GM10847 (cell line): ENCODE results near the gene TMEFF2.

ENCODE experiments used
- POLR2A ChIP-seq: IDR thresholded peaks from 2 replicates; pipeline ENCODE4 v1.6.1; 2011; ENCODE audit not compliant: insufficient read length; ENCODE audit errors: extremely low read depth

Gene TMEFF2

DNA sequence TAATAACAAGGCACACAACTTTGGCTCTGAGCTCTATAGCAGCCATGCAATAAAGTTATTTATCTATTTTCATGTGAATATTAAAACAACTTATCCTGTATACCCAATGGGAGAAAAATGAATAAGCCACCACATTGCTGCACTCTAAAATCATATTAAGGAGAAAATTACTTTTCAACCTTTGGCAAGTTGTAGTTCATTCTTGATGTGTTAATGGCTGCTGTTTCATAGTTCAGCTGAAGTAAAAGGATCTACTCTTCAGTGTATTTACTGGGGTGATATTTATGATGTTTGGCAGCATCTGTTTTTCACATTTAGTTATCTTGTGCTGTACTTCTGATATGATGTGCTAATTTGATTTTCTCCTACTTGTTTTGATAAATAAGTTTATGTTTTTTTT is 71.8 kb downstream of the TMEFF2 start:
- no peak for TF ChIP-seq POLR2A

DNA sequence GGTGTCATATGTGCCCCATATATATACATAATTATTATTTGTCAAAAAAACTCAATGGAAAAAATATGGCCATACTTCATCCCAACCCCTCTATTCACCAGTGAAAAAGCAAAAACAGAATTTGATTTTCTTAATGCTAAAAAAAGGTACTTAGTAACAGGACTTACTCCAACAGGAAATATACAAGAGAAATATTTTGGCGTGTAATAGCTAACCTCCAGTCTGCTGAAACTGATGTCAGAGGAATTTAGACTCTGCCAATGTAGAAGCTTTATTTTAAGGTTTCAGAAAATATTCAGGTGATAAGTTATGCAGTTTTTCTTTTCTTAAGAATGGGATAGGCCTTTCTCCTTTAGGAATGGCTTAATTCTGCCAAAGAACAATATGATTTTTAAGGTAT is 72.6 kb downstream of the TMEFF2 start:
- no peak for TF ChIP-seq POLR2A

DNA sequence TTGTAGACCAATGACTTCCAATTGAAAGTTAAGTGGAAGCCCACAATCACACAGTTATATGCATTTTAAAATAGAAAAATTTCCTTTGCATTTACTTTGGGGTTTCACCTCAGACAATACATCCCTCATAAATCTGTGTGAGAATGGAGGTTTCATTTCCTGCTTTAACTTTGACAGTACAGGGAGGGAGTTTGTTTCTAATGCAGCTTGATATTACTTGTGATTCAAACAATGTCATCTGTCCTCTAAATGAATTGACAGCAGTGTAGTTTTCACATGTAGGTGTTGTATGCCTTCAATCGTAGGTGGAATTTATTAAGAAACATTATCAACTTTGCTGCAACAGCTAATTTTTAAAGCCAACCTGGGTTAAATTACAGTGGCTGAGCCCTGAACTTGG is 75.2 kb downstream of the TMEFF2 start:
- TF ChIP-seq POLR2A, result no peak

DNA sequence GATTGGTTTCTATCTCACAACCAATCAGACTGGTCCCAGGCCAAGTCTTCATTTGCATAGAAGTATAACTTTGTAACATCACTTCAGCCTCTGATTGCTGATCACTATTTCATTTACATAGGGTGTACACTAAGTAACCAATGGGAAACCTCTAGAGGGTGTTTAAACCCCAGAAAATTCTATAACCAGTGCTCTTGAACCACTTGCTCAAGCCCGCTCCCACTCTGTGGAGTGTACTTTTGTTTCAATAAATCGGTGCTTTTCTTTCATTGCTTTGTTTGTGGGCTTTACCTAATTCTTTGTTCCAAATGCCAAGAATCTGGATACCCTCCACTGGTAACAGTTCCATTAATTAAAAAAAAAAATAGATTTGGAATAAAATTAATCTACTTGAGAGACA is 77.0 kb downstream of the TMEFF2 start:
- no peak for TF ChIP-seq POLR2A

DNA sequence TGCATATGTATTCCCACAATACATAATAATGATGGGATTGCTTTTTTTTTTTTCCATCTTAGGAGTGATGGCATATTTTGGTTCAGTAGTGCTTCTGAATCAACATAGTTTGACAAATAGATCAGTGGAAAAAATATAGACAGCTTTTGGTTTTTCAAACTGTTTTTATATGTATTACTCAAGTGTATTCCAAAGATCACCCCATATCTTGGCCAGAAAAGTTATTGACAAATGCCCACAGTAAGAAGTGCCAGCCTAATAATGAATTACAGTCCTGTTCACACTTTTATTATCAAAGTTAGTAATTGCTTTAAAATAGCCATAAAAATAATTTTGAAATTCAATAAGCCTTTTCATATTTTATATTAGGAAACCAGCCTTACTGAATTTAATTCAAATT is 95.0 kb downstream of the TMEFF2 start:
- no peak for TF ChIP-seq POLR2A

DNA sequence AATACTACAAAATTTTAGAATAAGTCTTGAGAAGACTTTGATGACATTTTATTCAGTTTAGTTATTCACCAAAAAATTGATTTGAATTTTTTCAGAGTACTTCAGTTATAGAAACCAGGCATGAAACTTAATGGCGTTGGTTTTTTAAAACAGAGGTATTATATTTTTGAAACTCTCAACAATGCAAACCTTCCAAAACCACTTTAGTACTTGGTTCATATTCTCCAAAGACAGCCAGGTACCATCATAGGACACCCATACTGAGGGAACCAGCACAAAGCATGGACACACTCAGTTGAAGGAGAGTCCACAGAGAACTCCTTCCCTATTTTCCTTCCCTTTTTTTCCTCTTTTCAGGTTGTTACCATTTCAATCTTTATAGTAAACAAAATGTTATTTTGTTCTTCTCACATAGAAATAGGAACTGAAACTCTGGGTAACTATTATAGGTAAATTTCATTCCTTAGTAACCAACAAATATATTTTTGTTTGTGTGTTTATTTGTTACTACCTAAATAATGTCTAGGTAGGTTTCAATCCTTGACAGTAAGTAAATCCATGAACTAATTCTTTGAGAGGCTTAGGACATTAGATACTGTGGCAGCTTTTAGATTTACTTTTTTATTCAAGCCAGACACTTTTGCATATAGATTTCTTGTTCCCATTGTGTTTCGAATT is 95.8 kb downstream of the TMEFF2 start:
- no peak for TF ChIP-seq POLR2A

DNA sequence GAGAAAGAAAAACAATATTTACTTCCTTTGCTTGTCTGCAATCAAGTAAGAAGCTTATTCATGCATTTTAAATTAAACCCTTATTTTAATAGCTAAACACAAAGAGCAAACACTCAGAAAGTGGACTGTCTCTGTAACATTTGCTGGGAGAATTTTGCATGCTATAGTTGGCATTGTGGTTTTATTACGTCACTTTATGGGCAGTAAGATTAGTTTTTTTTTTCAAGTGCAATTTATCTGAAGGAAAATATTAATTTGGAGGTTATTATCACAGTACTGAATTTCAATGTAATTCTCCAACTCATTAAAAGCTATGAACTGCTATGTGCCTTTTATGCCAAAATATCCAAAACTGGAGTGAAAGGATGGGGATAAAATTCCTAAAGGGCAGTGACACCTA is 103.3 kb downstream of the TMEFF2 start:
- TF ChIP-seq POLR2A, result no peak

DNA sequence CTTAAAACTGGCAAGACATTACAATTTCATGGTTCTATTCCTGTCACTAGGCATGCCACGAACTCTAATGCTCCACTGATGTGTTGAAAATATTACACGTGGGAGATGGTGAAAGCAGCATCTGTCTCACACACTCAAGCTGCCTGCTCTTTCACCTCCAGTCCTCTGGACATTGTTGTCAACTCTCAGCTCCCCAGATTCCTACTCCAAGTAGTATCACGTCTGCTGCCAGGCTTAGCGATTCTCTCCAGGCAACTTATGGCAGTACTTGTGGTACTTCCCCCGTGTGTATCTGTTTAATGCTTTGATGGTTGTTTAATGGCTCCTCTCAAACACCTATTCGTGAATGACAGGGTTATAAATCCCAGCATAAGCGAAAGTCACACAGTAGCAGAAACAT is 103.8 kb downstream of the TMEFF2 start:
- TF ChIP-seq POLR2A, result no peak

DNA sequence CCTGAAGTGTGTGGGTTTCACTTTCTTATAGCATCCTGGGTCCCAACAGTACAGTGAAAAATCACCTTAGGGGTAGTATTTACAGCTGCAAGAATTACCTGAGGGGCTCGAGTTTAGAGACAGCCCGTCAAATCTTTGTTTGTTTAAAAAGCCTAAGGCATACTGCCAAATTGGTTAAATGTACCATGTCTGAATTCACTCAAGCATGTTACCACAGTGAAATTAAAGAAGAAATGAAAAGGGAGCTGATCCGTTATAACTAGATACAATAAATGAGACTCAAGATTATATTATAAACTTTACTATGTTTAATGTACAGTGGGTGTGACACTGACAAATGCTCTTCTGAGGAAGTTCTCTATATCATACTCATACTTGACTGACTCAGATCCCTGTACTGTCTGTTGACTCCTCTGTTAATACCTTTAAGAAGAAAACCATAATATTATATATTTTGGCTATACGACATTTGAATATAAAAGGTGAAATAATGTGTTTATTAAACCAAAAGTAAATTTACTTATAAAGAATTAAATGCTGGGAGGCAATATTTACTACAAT is 107.3 kb downstream of the TMEFF2 start:
- TF ChIP-seq POLR2A, result no peak

DNA sequence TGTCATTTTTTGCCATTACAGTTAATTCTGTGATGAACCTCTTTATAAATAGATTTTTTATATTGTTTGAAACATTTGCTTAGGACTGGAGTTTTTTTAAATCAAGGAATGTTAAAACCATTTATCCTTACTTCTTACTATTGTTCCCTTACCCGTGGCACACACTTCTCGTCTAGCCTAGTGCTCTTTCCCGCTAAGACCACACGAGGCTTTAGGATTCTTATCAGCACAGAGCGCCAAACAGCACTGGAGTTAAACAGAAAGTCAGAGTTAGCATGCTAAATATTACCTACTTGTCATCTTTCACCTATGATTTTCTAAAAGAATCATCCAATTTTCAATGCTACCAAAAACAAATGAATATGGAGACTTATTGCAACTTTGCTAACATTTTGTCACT is 112.6 kb downstream of the TMEFF2 start:
- no peak for TF ChIP-seq POLR2A

DNA sequence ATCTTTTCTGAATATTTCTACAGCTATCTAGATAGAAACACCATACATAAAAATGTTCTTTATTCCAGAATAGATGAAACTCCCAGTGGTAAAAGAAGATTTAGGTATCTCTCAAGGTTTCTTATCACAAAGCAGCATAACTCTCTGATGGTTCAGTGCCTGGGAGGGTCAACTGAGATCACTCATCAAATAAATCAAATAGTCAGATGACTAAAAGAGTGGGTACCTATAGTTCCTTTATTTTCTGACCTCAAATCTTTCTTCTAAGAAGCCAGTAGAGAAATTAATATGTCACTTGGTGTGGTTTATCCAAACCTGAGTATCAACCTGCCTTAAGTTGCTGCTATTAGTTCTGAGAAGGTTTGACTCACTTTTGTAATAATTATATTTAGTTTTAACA is 120.9 kb downstream of the TMEFF2 start:
- TF ChIP-seq POLR2A, result no peak

DNA sequence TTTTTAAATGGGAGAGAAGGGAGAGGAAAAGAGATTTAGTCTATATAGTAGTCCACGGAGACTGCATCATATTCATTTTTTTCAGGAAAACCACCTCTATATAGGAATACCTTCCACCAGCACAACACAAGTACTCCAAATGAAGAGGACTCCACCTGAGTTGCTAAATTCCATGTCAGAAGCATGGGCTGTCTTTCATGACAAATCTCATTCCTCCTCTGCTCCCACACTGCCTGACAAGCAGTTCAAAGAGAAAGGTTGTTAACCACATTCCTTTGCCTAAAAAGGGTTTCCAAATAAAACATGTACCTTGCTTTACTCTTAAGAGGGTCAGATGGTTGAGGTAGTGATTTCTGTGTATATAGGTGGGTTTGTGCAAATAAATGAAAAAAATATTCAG is 122.0 kb downstream of the TMEFF2 start:
- TF ChIP-seq POLR2A, result no peak

DNA sequence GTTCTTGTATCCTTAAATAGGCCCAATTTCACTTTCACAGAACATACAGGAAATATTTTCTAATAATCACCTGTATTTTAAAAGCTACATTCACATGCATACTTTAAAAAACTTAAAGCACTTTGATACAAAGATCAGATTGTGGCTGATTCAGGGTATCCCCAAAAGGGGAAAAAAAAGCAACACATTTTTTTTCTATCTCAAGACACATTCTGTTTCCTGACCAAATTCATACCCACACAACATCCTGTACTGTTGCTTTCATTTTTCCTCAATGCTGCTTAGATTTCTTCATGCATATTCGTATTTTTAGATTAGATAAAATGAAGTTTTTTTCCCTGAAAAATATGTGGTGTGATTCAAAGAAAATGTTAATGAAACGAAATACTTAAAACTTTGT is 122.5 kb downstream of the TMEFF2 start:
- no peak for TF ChIP-seq POLR2A

DNA sequence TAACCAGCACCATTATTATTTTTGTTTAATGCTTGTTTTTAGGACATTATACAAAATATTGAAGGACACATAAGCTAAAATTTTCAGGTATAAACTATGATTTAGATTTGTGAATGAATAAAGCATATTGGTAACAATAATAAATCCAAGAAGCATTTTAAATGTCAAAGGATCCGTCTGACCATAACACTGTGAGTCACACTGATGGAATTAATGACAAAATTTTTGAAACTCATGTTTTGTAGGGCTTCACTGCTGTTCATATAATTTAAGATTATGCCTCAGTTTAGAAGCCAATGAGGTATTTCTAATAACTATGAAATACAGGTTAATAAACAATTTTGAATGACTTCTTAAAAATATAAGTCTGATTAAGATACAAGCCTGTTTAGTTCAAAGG is 124.6 kb downstream of the TMEFF2 start:
- TF ChIP-seq POLR2A, result no peak

DNA sequence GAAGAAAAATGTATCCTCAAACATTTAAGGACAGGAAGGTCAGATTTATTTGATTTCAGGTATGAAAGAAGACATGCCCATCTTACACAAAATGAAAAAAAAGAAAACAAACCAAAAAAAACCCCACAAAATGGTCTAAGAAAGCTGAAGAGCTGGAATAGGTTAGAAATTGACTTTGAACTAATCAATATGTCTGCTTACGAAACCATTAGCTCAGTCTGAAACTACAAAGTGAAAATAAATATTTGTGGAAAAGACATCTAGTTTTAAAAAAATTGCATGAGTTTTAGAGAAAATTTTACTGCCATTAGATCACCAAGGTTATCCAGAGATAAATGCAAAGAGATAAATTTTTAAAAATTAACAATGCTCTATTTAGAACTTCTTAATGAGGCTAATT is 125.3 kb downstream of the TMEFF2 start:
- TF ChIP-seq POLR2A, result no peak

DNA sequence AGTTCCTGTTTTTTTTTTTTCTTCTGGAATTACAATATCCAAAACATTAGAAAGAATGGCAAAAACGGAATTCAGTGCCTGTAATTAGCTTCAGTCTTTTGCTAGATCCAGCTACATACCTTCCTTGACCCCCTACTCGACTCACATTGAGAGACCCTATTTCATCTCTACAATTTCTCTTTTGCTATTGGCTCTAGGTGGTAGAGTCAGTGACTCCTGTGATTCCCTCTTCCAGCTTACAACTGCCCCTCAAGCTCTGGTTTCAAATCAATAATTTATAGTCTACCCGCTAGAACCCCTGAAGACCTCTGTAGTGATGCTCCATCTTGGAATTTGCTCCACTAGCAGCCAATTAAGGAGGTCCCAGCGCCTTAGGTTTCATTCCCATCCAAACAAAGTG is 125.8 kb downstream of the TMEFF2 start:
- no peak for TF ChIP-seq POLR2A

DNA sequence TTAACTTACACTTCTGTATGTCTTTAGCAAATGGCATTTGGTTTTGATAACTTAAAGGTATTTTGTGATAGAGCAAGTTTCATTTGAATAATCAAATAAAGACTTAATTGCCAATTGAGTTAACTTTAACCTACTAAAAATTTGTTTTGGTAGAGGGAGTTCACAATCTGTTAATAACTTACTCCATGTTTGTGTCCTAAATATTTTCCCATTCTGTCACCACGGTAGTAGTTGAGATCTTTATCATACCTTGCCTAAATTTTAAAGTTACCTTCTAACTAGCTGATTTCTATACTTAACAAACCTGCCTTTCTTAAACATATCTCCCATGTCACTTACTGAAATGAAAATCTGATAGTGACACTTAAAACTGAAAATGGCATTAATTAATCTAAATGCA is 127.1 kb downstream of the TMEFF2 start:
- TF ChIP-seq POLR2A, result no peak

DNA sequence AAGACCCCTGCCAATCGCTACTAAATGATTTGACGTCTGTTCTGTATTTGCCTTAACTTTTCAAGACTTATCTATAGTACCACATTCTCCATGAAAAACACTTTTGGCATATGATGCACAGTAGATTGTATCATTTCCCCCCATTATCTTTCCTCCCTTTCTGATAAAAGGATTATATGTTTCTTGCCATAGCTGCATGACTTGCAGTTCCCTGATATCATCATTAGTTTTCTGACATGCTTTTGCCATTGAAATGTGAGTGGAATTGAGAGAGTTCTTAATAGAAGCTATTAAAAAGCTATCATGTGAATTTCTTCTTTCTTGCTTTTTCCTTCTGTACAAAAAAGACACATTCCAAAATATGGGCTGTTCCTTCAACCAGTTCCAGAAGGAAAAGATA is 130.3 kb downstream of the TMEFF2 start:
- TF ChIP-seq POLR2A, result no peak

DNA sequence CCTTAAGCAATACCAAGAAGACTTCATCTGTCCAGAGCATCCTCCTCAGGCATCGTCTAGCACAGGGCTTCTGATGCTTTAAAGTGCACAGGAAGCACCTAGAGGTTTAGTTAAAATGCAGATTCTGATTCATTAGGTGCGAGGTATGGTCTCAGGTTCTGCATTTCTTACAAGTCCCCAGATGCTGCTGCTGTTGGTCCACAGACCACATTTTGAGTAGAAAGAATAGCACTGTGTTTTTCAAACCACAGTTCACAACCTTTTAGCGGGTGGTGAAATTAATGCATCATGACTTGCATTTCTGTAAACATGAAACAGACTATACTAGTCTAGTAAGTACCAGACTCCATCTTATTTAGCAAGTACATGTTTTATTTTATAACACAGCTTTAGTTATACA is 134.6 kb downstream of the TMEFF2 start:
- TF ChIP-seq POLR2A, result no peak
